Measurements from ENCODE around the gene MYRF. TPM values are rescaled to one million over a fixed set of nuclear protein-coding genes. Genes with fewer than 3 reads are reported as not detected.
A peak's percentile ranks its signal among the peaks of the same experiment; 100 is the strongest.

Gene MYRF
- 1 to 10 TPM in 1 of 4 donors, under 1 TPM in 3; 0.24 to 2.8 (median 0.83) TPM for total RNA-seq

DNA sequence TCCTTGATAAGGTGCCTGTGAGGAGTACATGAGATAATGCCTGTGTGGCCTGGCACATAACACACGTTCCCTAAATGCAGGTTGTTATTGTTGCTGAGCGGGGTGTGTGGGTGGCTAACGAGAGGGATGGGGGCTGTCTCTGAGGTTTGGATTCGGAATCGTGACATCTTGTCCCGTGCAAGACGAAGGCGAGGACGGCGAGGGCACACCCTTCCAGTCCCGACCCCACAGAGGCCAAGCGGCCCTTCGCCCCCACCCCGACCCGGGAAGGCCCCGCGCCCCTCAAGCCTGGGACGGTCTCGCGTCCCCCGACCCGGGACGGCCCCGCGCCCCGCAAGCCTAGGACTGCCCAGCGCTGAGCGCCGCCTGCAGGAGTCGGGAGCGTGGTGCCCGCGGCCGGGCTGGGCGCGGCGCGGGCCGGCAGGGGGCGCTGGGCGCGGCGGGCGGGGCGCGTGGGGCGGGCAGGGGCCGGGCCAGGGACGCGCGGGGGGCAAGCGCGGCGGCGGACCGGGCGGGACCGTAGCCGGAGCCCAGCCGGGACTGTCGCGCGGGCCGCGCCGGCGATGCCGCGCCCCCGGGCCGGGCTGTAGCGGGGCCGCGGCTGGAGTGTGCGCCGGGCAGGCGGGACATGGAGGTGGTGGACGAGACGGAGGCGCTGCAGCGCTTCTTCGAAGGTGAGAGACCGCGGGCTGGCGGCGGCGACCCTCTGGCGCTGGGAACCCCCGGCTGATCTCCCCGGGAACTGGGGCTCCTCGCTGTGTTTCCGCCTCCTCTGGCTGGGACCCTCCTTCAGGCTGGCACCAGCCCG, at the start of gene MYRF:
Gene MYRF (plus strand): TSS at position 520 of the 808 bp plus-strand sequence. CDS start 109 bp downstream, at position 629.
- DNase-seq (ENCODE audit: low spot score in 2 of 2), result no peak
- Histone ChIP-seq H3K36me3 (no peaks in the 10 kb centered on the region), H3K4me1 (peaks cover 19% of the 10 kb centered on the region), H3K27me3 (peaks cover 3% of the 10 kb centered on the region), H3K4me3 (peak within 1 kb of the TSS; percentile 47), H3K9me3 (no peaks in the 10 kb centered on the region), H3K27ac (no peak within 1 kb of the TSS)
- 11% methylated on average over 8 of the region's 93 CpGs for WGBS
- peak in 1 of 2 donors; percentile 44 for TF ChIP-seq CTCF (IDR thresholded peaks at IDR 0.05)
- no peak for TF ChIP-seq POLR2AphosphoS5 (IDR thresholded peaks at IDR 0.05)

DNA sequence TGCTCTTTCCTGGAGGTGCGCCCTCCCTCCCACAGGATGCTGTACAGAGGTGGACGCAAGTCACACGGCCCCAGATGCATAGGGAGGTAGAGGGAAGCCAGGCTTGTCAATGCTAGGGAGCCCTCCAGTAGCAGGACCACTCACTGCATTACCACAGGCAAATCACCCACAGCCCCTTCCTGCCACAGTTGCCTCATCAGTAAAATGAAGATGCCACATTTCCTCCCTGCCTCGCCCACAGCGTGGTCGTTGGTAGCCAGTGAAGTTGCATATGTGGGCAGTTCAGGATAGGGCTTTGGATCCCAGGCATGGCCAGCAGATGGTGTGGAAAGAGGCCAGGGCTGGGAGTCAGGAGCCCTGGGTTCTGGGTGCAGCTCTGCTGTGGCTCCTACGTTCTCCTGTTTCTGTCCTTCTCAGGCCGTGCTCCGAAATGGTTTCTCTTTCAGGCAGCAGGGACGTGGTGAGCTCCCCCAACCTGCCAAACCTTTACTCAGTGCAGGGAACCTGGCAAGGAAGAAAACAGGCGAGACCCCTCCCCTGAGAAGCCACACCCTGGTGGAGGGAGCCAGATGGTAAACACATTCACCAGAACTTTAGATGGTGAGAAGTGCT, 49.6 kb upstream of the MYRF start:
- Histone ChIP-seq H3K9me3 (no peaks in the 10 kb centered on the region), H3K4me3 (no peak overlapping the region), H3K27ac (no peak overlapping the region), H3K4me1 (peaks cover 37% of the 10 kb centered on the region), H3K36me3 (no peaks in the 10 kb centered on the region), H3K27me3 (peaks cover 15% of the 10 kb centered on the region)
- 80% methylated on average over 7 of the region's 11 CpGs for WGBS
- no peak for DNase-seq (ENCODE audit: low spot score in 2 of 2)
- no peak for TF ChIP-seq POLR2A (IDR thresholded peaks at IDR 0.05)
- TF ChIP-seq EP300 (IDR thresholded peaks at IDR 0.05), result no peak
- no peak for TF ChIP-seq CTCF (IDR thresholded peaks at IDR 0.05)
- no peak for TF ChIP-seq POLR2AphosphoS5 (IDR thresholded peaks at IDR 0.05)

- no peaks in the 10 kb centered on the region for H3K9me3 ChIP-seq
- H3K4me1 ChIP-seq, result peaks cover 17% of the 10 kb centered on the region
- peaks cover 15% of the 10 kb centered on the region for H3K27me3 ChIP-seq
- TF ChIP-seq EP300 (IDR thresholded peaks at IDR 0.05), result no peak
- no peak for DNase-seq (ENCODE audit: low spot score in 2 of 2)
- no peak overlapping the region for H3K4me3 ChIP-seq
- H3K27ac ChIP-seq, result no peak overlapping the region
- H3K36me3 ChIP-seq, result no peaks in the 10 kb centered on the region
- WGBS, result 72% methylated on average over 14 of the region's 15 CpGs
These were observed 47.6 kb upstream of the MYRF start for GRCh38 chr11:61704838-61705237.

DNA sequence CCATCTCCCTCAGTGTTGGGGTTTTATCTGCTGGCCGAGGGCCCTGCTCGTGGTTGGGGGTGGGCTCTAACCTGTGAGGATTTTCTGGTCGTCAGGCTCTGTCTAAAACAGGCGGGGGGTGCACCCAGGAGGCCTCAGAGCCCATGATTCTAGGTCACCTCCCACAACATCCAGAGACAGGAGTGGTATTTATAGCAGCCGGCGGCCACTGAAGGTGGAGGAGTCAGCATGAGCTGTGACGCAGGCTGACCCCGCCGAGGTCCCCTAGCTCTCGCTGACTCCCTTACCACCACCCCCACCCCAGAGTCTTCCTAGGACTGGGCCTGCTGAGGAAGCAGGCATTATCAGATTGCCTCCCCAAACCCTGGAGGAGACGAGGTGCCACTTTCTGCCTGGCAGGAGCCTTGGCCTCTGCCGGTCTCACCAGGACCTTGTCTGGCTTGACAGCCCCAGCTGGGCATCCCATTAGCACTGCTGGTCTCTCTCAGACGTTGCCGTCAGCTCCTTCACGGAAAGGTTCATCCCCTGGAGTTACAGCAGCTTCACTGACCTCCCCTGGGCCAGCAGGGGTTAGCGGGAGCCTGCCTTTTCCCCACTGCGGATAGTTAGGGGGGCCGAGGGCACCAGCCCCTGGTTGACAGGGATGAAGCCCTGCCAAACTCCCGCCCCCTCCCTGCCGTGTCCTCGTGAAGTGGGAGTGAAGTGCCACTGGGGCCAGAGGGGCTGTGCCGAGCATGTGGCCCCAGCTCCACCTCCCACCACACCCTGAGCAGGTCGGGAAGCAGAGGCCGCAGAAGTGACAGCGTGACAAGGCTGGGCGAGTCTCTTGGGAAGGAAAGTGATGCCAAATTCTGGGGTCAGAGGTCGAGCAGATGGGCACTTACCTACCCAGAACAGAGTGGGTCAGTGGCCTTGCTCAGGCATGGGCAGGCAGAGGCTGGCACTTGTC, 45.7 kb upstream of the MYRF start:
- Histone ChIP-seq H3K9me3 (no peaks in the 10 kb centered on the region), H3K36me3 (no peaks in the 10 kb centered on the region), H3K4me1 (no peaks in the 10 kb centered on the region), H3K4me3 (no peak overlapping the region), H3K27me3 (peaks cover 15% of the 10 kb centered on the region), H3K27ac (no peak overlapping the region)
- no peak for DNase-seq (ENCODE audit: low spot score in 2 of 2)
- 83% methylated on average over 14 of the region's 27 CpGs for WGBS
- TF ChIP-seq POLR2AphosphoS5 (IDR thresholded peaks at IDR 0.05) (no peak), POLR2A (IDR thresholded peaks at IDR 0.05) (no peak), CTCF (IDR thresholded peaks at IDR 0.05) (no peak), EP300 (IDR thresholded peaks at IDR 0.05) (no peak)

- Histone ChIP-seq H3K4me3 (no peak overlapping the region), H3K27ac (no peak overlapping the region), H3K27me3 (peaks cover 15% of the 10 kb centered on the region), H3K4me1 (no peaks in the 10 kb centered on the region), H3K9me3 (no peaks in the 10 kb centered on the region), H3K36me3 (no peaks in the 10 kb centered on the region)
- WGBS, result 85% methylated on average over 7 of the region's 9 CpGs
- DNase-seq (ENCODE audit: low spot score in 2 of 2), result no peak
- TF ChIP-seq POLR2A (IDR thresholded peaks at IDR 0.05) (no peak), EP300 (IDR thresholded peaks at IDR 0.05) (no peak), CTCF (IDR thresholded peaks at IDR 0.05) (no peak), POLR2AphosphoS5 (IDR thresholded peaks at IDR 0.05) (no peak)
These were observed 44.9 kb upstream of the MYRF start for GRCh38 chr11:61707574-61707973.
